Measurements from ENCODE around the gene SPIRE1. TPM values are rescaled to one million over a fixed set of nuclear protein-coding genes. Genes with fewer than 3 reads are reported as not detected.

SPIRE1 gene
- total RNA-seq, 4 donors from 2014 or later: 37.4 to 50.8 (median 43.0) TPM

GRCh38 chr18:12409469-12409868 lies 248.4 kb downstream of the SPIRE1 start:
- H3K27me3 ChIP-seq: no peaks in the 10 kb centered on the region
- 83% methylated on average over 3 of the region's 3 CpGs for WGBS, 2 donors (ENCODE audit: low coverage in 1 of 2)
- peaks cover 0 to 35% (median 8%) of the 10 kb centered on the region in 3 donors for H3K4me1 ChIP-seq
- TF ChIP-seq POLR2A (IDR thresholded peaks at IDR 0.05): no peak
- no peak for TF ChIP-seq POLR2AphosphoS5 (IDR thresholded peaks at IDR 0.05)
- no peak for TF ChIP-seq EP300 (IDR thresholded peaks at IDR 0.05)
- TF ChIP-seq CTCF (IDR thresholded peaks at IDR 0.05): no peak
- no peaks in the 10 kb centered on the region for H3K9me3 ChIP-seq
- H3K27ac ChIP-seq: peak overlapping the region in 1 of 4 donors; percentile 93
- ATAC-seq: no peak
- no peaks in the 10 kb centered on the region for H3K36me3 ChIP-seq
- H3K4me3 ChIP-seq: no peak overlapping the region

- H3K4me1 ChIP-seq: peaks cover 0 to 35% (median 8%) of the 10 kb centered on the region in 3 donors
- H3K36me3 ChIP-seq: no peaks in the 10 kb centered on the region
- H3K9me3 ChIP-seq: no peaks in the 10 kb centered on the region
- TF ChIP-seq POLR2A (IDR thresholded peaks at IDR 0.05): no peak
- TF ChIP-seq EP300 (IDR thresholded peaks at IDR 0.05): no peak
- no peak for TF ChIP-seq CTCF (IDR thresholded peaks at IDR 0.05)
- TF ChIP-seq POLR2AphosphoS5 (IDR thresholded peaks at IDR 0.05): no peak
- ATAC-seq: no peak
- H3K4me3 ChIP-seq: peak overlapping the region; percentile 41 to 76
- H3K27ac ChIP-seq: peak overlapping the region; percentile 32 to 93 (median 88)
- H3K27me3 ChIP-seq: no peaks in the 10 kb centered on the region
- WGBS, 2 donors (ENCODE audit: low coverage in 1 of 2): 17 to 26% methylated on average over 2 to 3 of the region's 32 CpGs
Observed at GRCh38 chr18:12408247-12408869, 249.5 kb downstream of the SPIRE1 start.

GRCh38 chr18:12406371-12407111 lies 251.4 kb downstream of the SPIRE1 start:
- Histone ChIP-seq H3K27me3 (no peaks in the 10 kb centered on the region), H3K27ac (no peak overlapping the region), H3K4me1 (peaks cover 0 to 35% (median 8%) of the 10 kb centered on the region in 3 donors), H3K4me3 (no peak overlapping the region), H3K36me3 (no peaks in the 10 kb centered on the region), H3K9me3 (no peaks in the 10 kb centered on the region)
- no peak for TF ChIP-seq CTCF (IDR thresholded peaks at IDR 0.05)
- no peak for TF ChIP-seq POLR2AphosphoS5 (IDR thresholded peaks at IDR 0.05)
- no peak for TF ChIP-seq POLR2A (IDR thresholded peaks at IDR 0.05)
- no peak for TF ChIP-seq EP300 (IDR thresholded peaks at IDR 0.05)
- WGBS, 2 donors (ENCODE audit: low coverage in 1 of 2): 86 to 89% methylated on average over 14 of the region's 19 CpGs
- ATAC-seq: no peak

GRCh38 chr18:12405066-12405465 lies 252.8 kb downstream of the SPIRE1 start:
- 84 to 96% methylated on average over 3 of the region's 3 CpGs for WGBS, 2 donors (ENCODE audit: low coverage in 1 of 2)
- ATAC-seq: no peak
- Histone ChIP-seq H3K9me3 (no peaks in the 10 kb centered on the region), H3K4me1 (peaks cover 0 to 28% (median 6%) of the 10 kb centered on the region in 3 donors), H3K36me3 (no peaks in the 10 kb centered on the region), H3K27me3 (no peaks in the 10 kb centered on the region), H3K4me3 (no peak overlapping the region), H3K27ac (no peak overlapping the region)
- no peak for TF ChIP-seq CTCF (IDR thresholded peaks at IDR 0.05)
- no peak for TF ChIP-seq POLR2AphosphoS5 (IDR thresholded peaks at IDR 0.05)
- no peak for TF ChIP-seq EP300 (IDR thresholded peaks at IDR 0.05)
